Mammary epithelial cell (primary cell): ENCODE data around the gene CRKL.

Experiments
- CTCF ChIP-seq, 2 donors: IDR thresholded peaks in 1 of 2; conservative IDR thresholded peaks in 1 of 2; 2 replicates each; pipeline ENCODE4 v1.5.1; 2011 to 2012; ENCODE audit warnings: inconsistent platforms in 2 of 2, low read length in 2 of 2, mild to moderate bottlenecking in 2 of 2, control low read depth in 1 of 2, low read depth in 1 of 2; ENCODE audit not compliant: insufficient read depth in 1 of 2; ENCODE audit errors: extremely low read depth in 1 of 2
- EZH2 ChIP-seq: IDR thresholded peaks from 2 replicates; pipeline ENCODE4 v1.6.1; 2012; ENCODE audit warnings: low read length, inconsistent platforms, borderline replicate concordance

GRCh38 chr22:20903093-20903492, 14.1 kb upstream of the CRKL start:
- no peak for TF ChIP-seq CTCF (conservative IDR thresholded peaks at IDR 0.05 in 1 of 2, IDR thresholded peaks at IDR 0.05 in 1 of 2; ENCODE audit: extremely low read depth in 1 of 2, insufficient read depth in 1 of 2, low read depth in 1 of 2, low read length in 2 of 2)
- no peak for TF ChIP-seq EZH2
